Breast epithelium (tissue), 3 donors: Measurements from ENCODE around the gene CPNE4.

ENCODE experiments used
- POLR2A ChIP-seq: fragments of 450-650 bp; IDR thresholded peaks from one replicate; pipeline ENCODE4 v1.6.1; 2016; ENCODE audit warnings: antibody characterized with exemption, mild to moderate bottlenecking, moderate library complexity
- POLR2AphosphoS5 ChIP-seq, 3 donors: sonication (generic); formaldehyde crosslinking; IDR thresholded peaks; one replicate each; pipeline ENCODE4 v1.6.1; 2017; ENCODE audit warnings: antibody characterized with exemption in 3 of 3
- TF ChIP-seq, protein P1 (sequence below), 3 donors: fragments of 450-650 bp; IDR thresholded peaks; one replicate each; pipeline ENCODE4 v1.5.1; 2016 to 2017; ENCODE audit warnings: antibody characterized with exemption in 3 of 3, mild to moderate bottlenecking in 3 of 3, moderate library complexity in 3 of 3

DNA sequence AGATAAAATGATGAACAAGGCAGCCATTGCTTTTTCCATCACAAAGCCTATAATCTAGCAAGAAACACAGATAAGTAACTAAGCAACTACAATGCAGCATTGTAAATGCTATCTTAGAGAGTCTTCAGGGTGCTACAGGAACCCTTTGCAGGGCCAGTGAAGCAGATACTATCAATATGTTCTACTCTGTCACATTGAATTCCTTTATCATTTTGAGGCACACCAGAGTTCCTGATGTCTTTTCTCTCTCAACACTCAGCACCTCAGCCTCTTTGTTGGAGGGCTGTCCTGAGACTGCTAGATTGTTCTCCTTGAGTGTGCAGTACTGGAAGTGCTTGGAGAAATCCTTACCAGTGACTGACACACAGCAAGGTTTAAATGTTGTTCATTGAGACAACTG, 424.6 kb downstream of the CPNE4 start:
- no peak for TF ChIP-seq POLR2AphosphoS5 (IDR thresholded peaks at IDR 0.05)
- TF ChIP-seq, protein P1, sequence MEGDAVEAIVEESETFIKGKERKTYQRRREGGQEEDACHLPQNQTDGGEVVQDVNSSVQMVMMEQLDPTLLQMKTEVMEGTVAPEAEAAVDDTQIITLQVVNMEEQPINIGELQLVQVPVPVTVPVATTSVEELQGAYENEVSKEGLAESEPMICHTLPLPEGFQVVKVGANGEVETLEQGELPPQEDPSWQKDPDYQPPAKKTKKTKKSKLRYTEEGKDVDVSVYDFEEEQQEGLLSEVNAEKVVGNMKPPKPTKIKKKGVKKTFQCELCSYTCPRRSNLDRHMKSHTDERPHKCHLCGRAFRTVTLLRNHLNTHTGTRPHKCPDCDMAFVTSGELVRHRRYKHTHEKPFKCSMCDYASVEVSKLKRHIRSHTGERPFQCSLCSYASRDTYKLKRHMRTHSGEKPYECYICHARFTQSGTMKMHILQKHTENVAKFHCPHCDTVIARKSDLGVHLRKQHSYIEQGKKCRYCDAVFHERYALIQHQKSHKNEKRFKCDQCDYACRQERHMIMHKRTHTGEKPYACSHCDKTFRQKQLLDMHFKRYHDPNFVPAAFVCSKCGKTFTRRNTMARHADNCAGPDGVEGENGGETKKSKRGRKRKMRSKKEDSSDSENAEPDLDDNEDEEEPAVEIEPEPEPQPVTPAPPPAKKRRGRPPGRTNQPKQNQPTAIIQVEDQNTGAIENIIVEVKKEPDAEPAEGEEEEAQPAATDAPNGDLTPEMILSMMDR (IDR thresholded peaks at IDR 0.05), result no peak
- no peak for TF ChIP-seq POLR2A
